ENCODE results near the gene DNAI2.

DNAI2 gene

GRCh38 chr17:74307984-74308773 is 34.1 kb downstream of the DNAI2 start:
- TF ChIP-seq KLF8 (tag by site-specific recombination; IDR thresholded peaks at IDR 0.05) (no peak), ZNF501 (tag by site-specific recombination; IDR thresholded peaks at IDR 0.05) (no peak), ZNF211 (tag by site-specific recombination; IDR thresholded peaks at IDR 0.05; ENCODE audit: low read depth) (no peak), ZNF16 (tag by site-specific recombination; IDR thresholded peaks at IDR 0.05; ENCODE audit: low read depth) (no peak), ZNF521 (tag by site-specific recombination; IDR thresholded peaks at IDR 0.05) (no peak), FEZF1 (tag by site-specific recombination; IDR thresholded peaks at IDR 0.05) (no peak), PRDM2 (tag by site-specific recombination; IDR thresholded peaks at IDR 0.05; ENCODE audit: borderline replicate concordance) (no peak), ZNF701 (tag by site-specific recombination; IDR thresholded peaks at IDR 0.05) (no peak), ZNF223 (tag by site-specific recombination; IDR thresholded peaks at IDR 0.05) (no peak), ZBTB17 (tag by site-specific recombination; IDR thresholded peaks at IDR 0.05) (no peak; the same call in 1 of the 2 replicates)
- H3K4me3 ChIP-seq (ENCODE audit: low read depth, low read length) = no peak overlapping the region
- no peak overlapping the region for H3K27ac ChIP-seq (ENCODE audit: extremely low read depth, low read depth, low read length)
- H3K36me3 ChIP-seq (ENCODE audit: control insufficient read depth in 2 of 2, insufficient read depth in 1 of 2, low read length in 2 of 2) = no peaks in the 10 kb centered on the region
- no peaks in the 10 kb centered on the region for H3K9me3 ChIP-seq (ENCODE audit: control insufficient read depth, insufficient read depth, low read depth, low read length)
- ChIA-PET POLR2A (no interaction called here), CTCF (interaction anchor here (0.8 to 1.2 kb wide), 3 partner anchors 9 to 60 kb away, joined by 3 to 4 read pairs (median 3); no protein-coding TSS in a partner anchor)
- H3K4me1 ChIP-seq (ENCODE audit: control insufficient read depth, insufficient read depth, low read length) = no peaks in the 10 kb centered on the region

GRCh38 chr17:74309902-74310301 is 35.9 kb downstream of the DNAI2 start:
- TF ChIP-seq ELK4 (IDR thresholded peaks at IDR 0.05; ENCODE audit: borderline replicate concordance, low read depth, low read length) = no peak
- TF ChIP-seq ZNF184 (tag by site-specific recombination; IDR thresholded peaks at IDR 0.05) = no peak
- TF ChIP-seq ZNF280C (tag by site-specific recombination; IDR thresholded peaks at IDR 0.05) = no peak
- TF ChIP-seq ZNF521 (tag by site-specific recombination; IDR thresholded peaks at IDR 0.05) = no peak
- no peak for TF ChIP-seq ZNF654 (tag by site-specific recombination; IDR thresholded peaks at IDR 0.05; ENCODE audit: low read depth)
- no peak for TF ChIP-seq ZIC2 (tag by site-specific recombination; IDR thresholded peaks at IDR 0.05)
- TF ChIP-seq ZNF48 (tag by site-specific recombination; IDR thresholded peaks at IDR 0.05) = no peak
- TF ChIP-seq ZNF221 (tag by site-specific recombination; IDR thresholded peaks at IDR 0.05; ENCODE audit: borderline replicate concordance) = no peak
- TF ChIP-seq ZNF248 (tag by site-specific recombination; IDR thresholded peaks at IDR 0.05) = no peak
- TF ChIP-seq ZNF335 (tag by site-specific recombination; conservative IDR thresholded peaks at IDR 0.05) = no peak
- no peak for TF ChIP-seq ZNF561 (tag by site-specific recombination; IDR thresholded peaks at IDR 0.05; ENCODE audit: borderline replicate concordance)
- no peak for TF ChIP-seq ZNF214 (tag by site-specific recombination; IDR thresholded peaks at IDR 0.05; ENCODE audit: borderline replicate concordance)
- no peak for TF ChIP-seq ZNF776 (tag by site-specific recombination; IDR thresholded peaks at IDR 0.05; ENCODE audit: borderline replicate concordance)
- TF ChIP-seq TRIM28 (IDR thresholded peaks at IDR 0.05; ENCODE audit: borderline replicate concordance, low read length) = no peak
- TF ChIP-seq ZNF350 (tag by site-specific recombination; IDR thresholded peaks at IDR 0.05) = no peak
- POLR2A ChIA-PET = no interaction called here
- Histone ChIP-seq H3K9me3 (ENCODE audit: control insufficient read depth, insufficient read depth, low read depth, low read length) (no peaks in the 10 kb centered on the region), H3K27ac (ENCODE audit: extremely low read depth, low read depth, low read length) (no peak overlapping the region), H3K36me3 (ENCODE audit: control insufficient read depth in 2 of 2, insufficient read depth in 1 of 2, low read length in 2 of 2) (no peaks in the 10 kb centered on the region), H3K4me1 (ENCODE audit: control insufficient read depth, insufficient read depth, low read length) (no peaks in the 10 kb centered on the region), H3K4me3 (ENCODE audit: low read depth, low read length) (no peak overlapping the region)
- CTCF ChIA-PET = interaction anchor here (0.7 kb wide), 1 partner anchor 43 kb away, joined by 4 read pairs; no protein-coding TSS in a partner anchor
